Upper lobe of left lung (tissue), 4 donors: ENCODE results near the gene ANAPC2.

Experiments used
- POLR2A ChIP-seq, 4 donors: fragments of 450-650 bp; IDR thresholded peaks; one replicate each; pipeline ENCODE4 v1.5.1; 2016 to 2017; ENCODE audit warnings: antibody characterized with exemption in 4 of 4, mild to moderate bottlenecking in 2 of 4
- POLR2AphosphoS5 ChIP-seq, 2 donors: sonication (generic); formaldehyde crosslinking; IDR thresholded peaks; one replicate each; pipeline ENCODE4 v1.5.1; 2017; ENCODE audit warnings: antibody characterized with exemption in 2 of 2
- TF ChIP-seq, protein P1 (sequence below), 6 experiments: fragments of 450-650 bp in 4 of 6; fragments of 200-600 bp in 2 of 6; sonication (generic) in 2 of 6; IDR thresholded peaks; one replicate each; pipeline ENCODE4 v1.5.1; 2016 to 2019; ENCODE audit warnings: antibody characterized with exemption in 6 of 6

DNA sequence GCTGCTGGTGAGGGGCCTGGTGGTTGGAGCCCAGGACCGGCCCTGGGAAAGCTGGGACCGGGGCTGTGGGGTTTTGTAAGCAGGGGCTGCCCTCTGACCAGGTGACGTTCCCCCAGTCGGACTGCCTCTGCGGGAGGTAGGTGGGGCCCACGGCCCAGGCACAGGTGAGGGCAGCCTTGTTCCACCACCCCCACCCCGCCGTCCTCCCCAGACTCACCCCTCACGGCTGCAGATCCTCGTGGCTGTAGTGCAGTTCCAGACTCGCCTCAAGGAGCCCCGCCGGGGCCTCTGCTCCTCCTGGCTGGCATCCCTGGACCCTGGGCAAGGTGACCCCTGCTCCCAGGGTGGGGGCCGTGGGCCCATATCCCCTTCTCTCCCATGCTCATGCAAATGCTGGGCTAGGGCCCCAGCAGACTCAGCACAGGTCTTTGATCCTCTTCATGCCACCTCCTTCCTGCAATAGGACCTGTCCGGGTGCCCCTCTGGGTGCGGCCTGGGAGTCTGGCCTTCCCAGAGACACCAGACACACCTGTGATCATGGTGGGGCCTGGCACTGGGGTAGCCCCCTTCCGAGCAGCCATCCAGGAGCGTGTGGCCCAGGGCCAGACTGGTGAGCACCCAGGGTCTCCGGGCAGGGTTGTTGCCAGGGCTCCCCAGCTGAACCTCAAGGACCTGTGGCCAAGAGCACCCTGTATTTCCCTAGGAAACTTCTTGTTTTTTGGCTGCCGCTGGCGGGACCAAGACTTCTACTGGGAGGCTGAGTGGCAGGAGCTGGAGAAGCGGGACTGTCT is 27.0 kb upstream of the ANAPC2 start:
- TF ChIP-seq POLR2AphosphoS5 (IDR thresholded peaks at IDR 0.05) (no peak), POLR2A (IDR thresholded peaks at IDR 0.05) (no peak)
- TF ChIP-seq, protein P1, sequence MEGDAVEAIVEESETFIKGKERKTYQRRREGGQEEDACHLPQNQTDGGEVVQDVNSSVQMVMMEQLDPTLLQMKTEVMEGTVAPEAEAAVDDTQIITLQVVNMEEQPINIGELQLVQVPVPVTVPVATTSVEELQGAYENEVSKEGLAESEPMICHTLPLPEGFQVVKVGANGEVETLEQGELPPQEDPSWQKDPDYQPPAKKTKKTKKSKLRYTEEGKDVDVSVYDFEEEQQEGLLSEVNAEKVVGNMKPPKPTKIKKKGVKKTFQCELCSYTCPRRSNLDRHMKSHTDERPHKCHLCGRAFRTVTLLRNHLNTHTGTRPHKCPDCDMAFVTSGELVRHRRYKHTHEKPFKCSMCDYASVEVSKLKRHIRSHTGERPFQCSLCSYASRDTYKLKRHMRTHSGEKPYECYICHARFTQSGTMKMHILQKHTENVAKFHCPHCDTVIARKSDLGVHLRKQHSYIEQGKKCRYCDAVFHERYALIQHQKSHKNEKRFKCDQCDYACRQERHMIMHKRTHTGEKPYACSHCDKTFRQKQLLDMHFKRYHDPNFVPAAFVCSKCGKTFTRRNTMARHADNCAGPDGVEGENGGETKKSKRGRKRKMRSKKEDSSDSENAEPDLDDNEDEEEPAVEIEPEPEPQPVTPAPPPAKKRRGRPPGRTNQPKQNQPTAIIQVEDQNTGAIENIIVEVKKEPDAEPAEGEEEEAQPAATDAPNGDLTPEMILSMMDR (IDR thresholded peaks at IDR 0.05): no peak
